ENCODE data around the gene MIB1. TPM values are rescaled to one million over a fixed set of nuclear protein-coding genes. Genes with fewer than 3 reads are reported as not detected.
"Not testable (repeated sequence)": the region's sequence is repeated elsewhere in the genome, so short reads cannot be mapped to it uniquely, and the experiment has no call there.

MIB1 gene
- total RNA-seq, 1 donor from 2014 or later: 63.8 TPM

DNA sequence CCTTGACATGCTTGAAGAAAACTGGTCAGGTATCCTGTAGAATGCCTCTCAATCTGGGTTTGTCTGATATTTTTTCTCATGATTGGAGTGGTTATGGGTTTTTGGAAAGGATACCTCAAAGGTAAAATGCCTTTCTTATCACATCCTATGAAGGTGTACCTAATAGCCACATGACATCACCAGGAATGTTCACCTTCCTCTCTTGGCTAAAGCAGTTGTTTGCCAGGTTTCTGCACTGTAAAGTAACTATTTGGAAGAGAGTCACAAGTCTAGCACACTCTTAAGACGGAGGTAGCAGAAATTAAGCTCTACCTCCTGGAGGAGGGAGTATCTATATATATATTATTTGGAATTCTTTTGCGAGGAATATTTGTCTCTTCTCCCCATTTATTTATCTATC, 17.9 kb upstream of the MIB1 start:
- no peak for DNase-seq (ENCODE audit: extremely low spot score, unreplicated experiment)
- Mint-ChIP-seq H3K4me3 (ENCODE audit: unreplicated experiment) (no peak overlapping the region), H3K27me3 (ENCODE audit: unreplicated experiment) (no peaks in the 10 kb centered on the region), H3K4me1 (ENCODE audit: unreplicated experiment) (no peaks in the 10 kb centered on the region), H3K27ac (ENCODE audit: unreplicated experiment) (no peak overlapping the region), H3K9me3 (ENCODE audit: unreplicated experiment) (no peaks in the 10 kb centered on the region), H3K36me3 (ENCODE audit: unreplicated experiment) (no peaks in the 10 kb centered on the region)
- no peak for TF ChIP-seq CTCF (IDR thresholded peaks at IDR 0.05)

GRCh38 chr18:21725201-21725600, 15.4 kb upstream of the MIB1 start:
- no peak for DNase-seq (ENCODE audit: extremely low spot score, unreplicated experiment)
- Mint-ChIP-seq H3K27ac (ENCODE audit: unreplicated experiment) (no peak overlapping the region), H3K4me3 (ENCODE audit: unreplicated experiment) (no peak overlapping the region), H3K36me3 (ENCODE audit: unreplicated experiment) (no peaks in the 10 kb centered on the region), H3K9me3 (ENCODE audit: unreplicated experiment) (no peaks in the 10 kb centered on the region), H3K27me3 (ENCODE audit: unreplicated experiment) (peaks cover 2% of the 10 kb centered on the region), H3K4me1 (ENCODE audit: unreplicated experiment) (no peaks in the 10 kb centered on the region)
- TF ChIP-seq CTCF (IDR thresholded peaks at IDR 0.05): no peak

DNA sequence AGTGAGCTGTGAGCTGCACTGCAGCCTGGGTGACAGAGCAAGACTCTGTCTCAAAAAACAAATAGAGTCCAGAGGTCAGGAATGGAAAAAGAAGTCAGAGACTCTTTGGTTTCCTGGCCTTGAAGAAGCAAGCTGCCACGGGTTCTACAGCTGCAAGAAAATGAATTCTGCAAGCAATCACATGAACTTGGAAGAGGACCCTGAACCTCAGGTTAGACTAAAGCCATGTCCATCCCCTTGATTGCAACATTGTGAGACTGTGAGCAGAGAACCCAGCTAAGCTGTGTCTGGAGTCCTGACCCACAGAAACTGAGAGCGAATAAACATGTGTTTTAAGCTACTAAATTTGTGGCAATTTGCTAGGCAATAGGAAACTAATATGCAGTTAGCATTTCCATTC, 12.9 kb upstream of the MIB1 start:
- H3K9me3 Mint-ChIP-seq (ENCODE audit: unreplicated experiment): no peaks in the 10 kb centered on the region
- H3K27ac Mint-ChIP-seq (ENCODE audit: unreplicated experiment): no peak overlapping the region
- no peak for DNase-seq (ENCODE audit: extremely low spot score, unreplicated experiment)
- H3K4me1 Mint-ChIP-seq (ENCODE audit: unreplicated experiment): no peaks in the 10 kb centered on the region
- TF ChIP-seq CTCF (IDR thresholded peaks at IDR 0.05): no peak
- H3K4me3 Mint-ChIP-seq (ENCODE audit: unreplicated experiment): no peak overlapping the region
- H3K27me3 Mint-ChIP-seq (ENCODE audit: unreplicated experiment): peaks cover 4% of the 10 kb centered on the region
- H3K36me3 Mint-ChIP-seq (ENCODE audit: unreplicated experiment): no peaks in the 10 kb centered on the region

DNA sequence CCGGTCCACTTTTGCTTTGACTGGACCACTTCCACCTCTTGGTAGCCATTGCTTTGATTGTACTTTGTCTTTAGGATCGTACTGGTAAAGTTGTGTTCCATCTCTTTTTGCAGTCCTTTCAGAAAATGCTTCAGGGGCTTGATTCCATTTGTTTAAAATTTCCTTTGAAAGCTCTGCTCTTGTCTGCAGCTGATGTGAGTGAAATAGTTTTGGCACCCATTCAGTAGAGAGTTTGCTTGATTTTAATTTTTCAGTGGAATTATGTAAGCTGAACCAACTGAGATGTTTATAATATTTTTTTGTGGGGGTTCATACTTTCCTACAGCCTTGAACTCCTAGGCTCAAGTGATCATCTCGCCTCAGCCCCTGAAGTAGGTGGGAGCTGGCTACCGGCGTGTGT, 7.6 kb upstream of the MIB1 start:
- peaks cover 13% of the 10 kb centered on the region for H3K4me1 Mint-ChIP-seq (ENCODE audit: unreplicated experiment)
- no peak for TF ChIP-seq CTCF (IDR thresholded peaks at IDR 0.05)
- no peak for DNase-seq (ENCODE audit: extremely low spot score, unreplicated experiment)
- H3K27me3 Mint-ChIP-seq (ENCODE audit: unreplicated experiment): peaks cover 4% of the 10 kb centered on the region
- H3K27ac Mint-ChIP-seq (ENCODE audit: unreplicated experiment): no peak overlapping the region
- H3K9me3 Mint-ChIP-seq (ENCODE audit: unreplicated experiment): peaks cover 8% of the 10 kb centered on the region
- no peak overlapping the region for H3K4me3 Mint-ChIP-seq (ENCODE audit: unreplicated experiment)
- H3K36me3 Mint-ChIP-seq (ENCODE audit: unreplicated experiment): peaks cover 8% of the 10 kb centered on the region

GRCh38 chr18:21735452-21736015, 5.1 kb upstream of the MIB1 start:
- no peak overlapping the region for H3K27ac Mint-ChIP-seq (ENCODE audit: unreplicated experiment)
- H3K9me3 Mint-ChIP-seq (ENCODE audit: unreplicated experiment): peaks cover 8% of the 10 kb centered on the region
- DNase-seq (ENCODE audit: extremely low spot score, unreplicated experiment): no peak
- H3K36me3 Mint-ChIP-seq (ENCODE audit: unreplicated experiment): peaks cover 8% of the 10 kb centered on the region
- peaks cover 2% of the 10 kb centered on the region for H3K27me3 Mint-ChIP-seq (ENCODE audit: unreplicated experiment)
- peaks cover 19% of the 10 kb centered on the region for H3K4me1 Mint-ChIP-seq (ENCODE audit: unreplicated experiment)
- no peak overlapping the region for H3K4me3 Mint-ChIP-seq (ENCODE audit: unreplicated experiment)
- TF ChIP-seq CTCF (IDR thresholded peaks at IDR 0.05): no peak

DNA sequence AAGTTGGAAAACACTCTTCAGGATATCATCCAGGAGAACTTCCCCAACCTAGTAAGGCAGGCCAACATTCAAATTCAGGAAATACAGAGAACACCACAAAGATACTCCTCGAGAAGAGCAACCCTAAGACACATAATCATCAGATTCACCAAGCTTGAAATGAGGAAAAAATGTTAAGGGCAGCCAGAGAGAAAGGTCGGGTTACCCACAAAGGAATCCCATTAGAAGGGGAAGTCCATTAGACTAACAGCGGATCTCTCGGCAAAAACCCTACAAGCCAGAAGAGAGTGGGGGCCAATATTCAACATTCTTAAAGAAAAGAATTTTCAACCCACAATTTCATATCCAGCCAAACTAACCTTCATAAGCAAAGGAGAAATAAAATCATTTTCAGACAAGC, 3.7 kb upstream of the MIB1 start:
- H3K9me3 Mint-ChIP-seq (ENCODE audit: unreplicated experiment); H3K36me3 Mint-ChIP-seq (ENCODE audit: unreplicated experiment); H3K27ac Mint-ChIP-seq (ENCODE audit: unreplicated experiment); H3K4me3 Mint-ChIP-seq (ENCODE audit: unreplicated experiment); DNase-seq (ENCODE audit: extremely low spot score, unreplicated experiment); H3K27me3 Mint-ChIP-seq (ENCODE audit: unreplicated experiment): not testable (repeated sequence)
- H3K4me1 Mint-ChIP-seq (ENCODE audit: unreplicated experiment): peaks cover 21% of the 10 kb centered on the region
